ENCODE measurements around the gene MYLK3.

The MYLK3 gene

DNA sequence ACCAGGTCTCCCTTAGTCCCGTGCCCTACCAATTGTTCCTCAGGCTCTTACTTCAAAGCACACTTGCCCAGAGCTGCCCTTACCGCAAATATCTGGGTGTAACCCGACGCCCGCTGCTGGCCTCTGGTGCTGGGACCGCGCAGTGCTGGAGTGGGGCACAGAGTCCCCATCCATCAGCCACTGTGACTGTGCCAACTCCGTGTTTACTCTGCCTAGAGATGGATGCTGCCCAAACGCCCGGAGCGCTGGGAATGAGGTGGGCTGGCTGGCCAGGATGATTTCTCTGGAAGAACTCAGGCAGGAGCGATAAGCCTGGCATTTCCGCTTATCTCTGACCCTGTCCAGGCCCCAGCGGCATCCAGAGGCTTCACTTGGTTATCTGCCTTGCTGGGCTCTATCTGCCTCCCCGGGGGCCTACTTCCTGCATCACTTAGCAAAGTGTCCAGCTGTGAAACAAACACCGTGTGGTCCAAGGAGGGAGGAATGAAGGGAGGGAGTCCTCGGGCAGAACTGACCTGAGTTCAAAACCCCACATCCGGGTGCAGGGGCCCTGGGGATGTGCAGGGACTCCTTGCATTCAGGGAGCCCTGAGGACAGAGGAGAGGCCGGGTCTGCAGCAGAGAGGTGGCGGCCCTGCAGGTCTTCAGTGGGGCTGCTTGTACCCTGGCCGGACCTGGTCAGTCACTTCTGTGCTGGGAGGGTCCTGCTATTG is 9.4 kb upstream of the MYLK3 start:
- peak; percentile 55 to 76 for DNase-seq

DNA sequence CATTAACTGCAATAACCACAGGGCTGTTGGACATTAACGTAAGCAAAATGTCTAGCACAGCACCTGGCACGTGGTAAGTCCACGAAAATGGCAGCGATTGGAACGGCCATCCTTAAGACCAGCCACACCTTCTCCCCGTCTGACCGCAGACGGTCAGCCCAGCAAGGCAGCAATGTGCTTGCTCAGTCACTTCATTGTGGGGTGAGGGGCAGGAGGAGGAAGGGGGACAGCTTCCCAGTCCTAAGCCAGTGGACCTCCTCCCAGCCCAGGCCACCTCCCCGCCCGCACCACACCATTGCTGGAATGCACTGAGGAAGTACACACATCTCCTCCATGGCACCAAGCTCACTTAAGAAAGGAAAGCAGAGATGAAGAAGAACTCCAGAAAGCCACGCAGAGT is 8.6 kb upstream of the MYLK3 start:
- DNase-seq: peak in 1 of 2 experiments; percentile 30

DNA sequence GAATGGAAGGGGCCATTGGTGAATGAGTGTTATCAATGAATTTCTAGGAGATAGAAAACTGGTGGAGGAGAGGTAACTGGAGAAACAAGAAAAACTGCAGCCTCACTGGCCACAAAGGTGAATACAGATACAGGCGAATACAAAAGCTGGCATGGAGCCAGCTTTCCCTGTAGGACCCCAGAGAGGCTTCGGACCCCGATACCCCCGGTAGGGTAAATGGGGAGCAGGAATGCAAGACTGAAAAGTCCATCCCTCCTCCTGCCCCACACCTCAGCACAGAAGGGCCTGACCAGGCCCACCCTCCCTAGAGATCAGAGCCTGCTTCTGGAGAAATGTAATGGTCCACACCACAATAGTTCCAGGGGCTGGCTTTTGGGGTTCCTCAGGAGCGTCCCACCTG is 4.9 kb upstream of the MYLK3 start:
- DNase-seq: no peak

DNA sequence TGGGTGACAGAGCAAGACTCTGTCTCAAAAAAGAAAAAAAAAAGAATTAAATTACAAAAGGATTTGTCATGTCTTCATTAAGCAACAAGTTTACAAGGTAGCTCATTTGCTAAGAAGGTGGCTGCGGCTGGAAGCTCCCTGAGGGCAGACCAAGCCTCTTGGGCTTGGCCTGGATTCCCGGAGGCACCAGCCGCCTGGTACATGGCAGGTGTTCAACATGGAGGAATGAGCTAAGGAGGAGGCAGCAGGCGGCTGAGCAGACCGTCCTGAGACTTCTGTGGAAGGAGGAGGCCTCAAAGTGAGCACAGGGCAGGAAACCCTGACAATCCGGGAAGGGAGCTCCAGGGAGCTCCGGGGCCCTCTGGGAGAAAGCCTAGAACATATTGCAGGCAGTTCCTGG is 3.2 kb upstream of the MYLK3 start:
- DNase-seq: no peak

DNA sequence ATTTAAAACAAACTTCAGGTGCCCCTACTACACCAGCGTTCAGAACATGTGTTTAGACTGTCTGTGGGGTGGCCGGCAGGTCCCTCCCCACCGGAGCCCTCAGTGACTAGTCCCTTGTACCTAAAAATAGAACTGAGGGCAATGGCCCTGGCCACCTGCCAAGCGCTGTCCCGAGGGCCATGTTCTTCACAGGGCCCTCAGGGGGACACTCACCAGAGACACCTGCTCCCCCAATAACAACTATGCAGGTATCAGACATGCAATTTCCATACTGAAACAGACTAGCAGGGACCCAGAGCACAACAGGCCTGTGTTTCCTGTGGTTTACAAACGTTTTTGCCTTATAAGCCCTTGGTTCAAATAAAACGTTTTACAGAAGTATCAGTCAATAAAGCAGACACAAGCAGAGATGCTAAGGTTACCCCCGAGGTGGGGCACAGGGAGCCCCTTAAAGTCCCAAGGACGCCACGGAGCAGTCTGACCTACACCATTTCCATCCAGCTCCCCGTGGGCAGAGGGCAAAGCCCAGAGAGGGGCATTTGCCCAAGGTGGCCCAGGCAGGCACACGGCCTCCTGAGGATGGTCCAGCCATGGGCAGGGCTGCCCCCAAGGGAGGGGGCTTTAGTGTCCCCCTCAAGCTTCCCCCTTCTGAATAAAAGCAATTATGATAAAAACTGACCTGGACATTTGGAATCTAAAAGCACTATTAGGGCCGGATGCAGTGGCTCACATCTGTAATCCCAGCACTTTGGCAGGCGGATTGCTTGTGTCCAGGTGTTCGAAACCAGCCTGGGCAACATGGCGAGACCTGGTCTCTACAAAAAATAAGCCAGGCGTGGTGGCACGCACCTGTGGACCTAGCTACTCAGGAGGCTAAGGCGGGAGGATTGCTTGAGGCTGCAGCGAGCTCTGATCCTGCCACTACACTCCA is 896 bp upstream of the MYLK3 start:
- peak; percentile 57 to 73 for DNase-seq

DNA sequence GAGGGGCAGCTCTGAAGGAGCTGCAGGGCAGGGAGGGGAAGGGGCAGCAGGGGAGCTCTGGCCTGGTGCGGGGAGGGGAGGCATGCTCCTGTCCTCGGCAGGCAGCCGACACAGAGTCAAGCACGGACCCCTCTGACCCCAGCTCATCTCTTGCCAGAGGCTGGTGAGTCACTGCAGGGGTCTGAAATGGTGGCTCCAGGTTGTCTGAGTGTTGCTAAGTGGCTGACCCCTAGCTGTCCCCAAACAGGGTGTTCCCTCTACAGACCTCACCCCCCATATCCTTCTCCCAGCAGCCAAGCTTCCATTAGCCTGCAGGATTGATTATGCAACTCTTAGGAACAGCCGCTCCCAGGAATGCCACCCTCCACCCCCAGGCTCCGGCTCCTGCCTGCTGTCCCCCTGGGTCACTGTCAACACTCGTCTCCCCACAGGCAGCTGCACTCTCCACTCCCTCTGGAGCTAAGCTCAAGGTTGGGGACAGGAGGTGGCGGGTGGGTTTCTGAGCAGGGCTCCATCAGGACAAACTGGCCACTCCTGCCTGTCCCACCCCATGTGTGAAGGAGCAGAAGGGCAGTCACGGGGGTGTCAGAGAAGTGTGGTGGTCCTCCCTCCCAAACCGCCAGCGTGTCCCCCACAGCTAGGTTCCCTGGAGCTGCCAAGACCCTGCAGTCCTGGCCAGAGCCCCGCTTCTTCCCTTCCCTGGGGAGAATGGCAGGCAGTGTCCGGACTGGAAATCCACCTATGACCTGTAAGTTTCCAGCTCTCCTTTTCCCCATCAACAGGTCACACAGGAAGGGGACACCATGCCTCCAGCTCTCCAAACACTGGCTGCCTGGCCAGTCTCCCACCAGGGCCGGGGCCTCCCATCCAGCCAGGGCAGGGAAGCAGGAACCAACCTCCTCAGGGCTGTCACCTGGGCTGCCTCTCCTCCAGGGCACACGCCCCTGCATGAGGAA is 1.0 kb downstream of the MYLK3 start:
- DNase-seq: no peak

GRCh38 chr16:46745617-46746016 is 2.5 kb downstream of the MYLK3 start:
- no peak for DNase-seq

GRCh38 chr16:46743232-46743719 is 4.9 kb downstream of the MYLK3 start:
- peak in 1 of 2 experiments; percentile 49 for DNase-seq

DNA sequence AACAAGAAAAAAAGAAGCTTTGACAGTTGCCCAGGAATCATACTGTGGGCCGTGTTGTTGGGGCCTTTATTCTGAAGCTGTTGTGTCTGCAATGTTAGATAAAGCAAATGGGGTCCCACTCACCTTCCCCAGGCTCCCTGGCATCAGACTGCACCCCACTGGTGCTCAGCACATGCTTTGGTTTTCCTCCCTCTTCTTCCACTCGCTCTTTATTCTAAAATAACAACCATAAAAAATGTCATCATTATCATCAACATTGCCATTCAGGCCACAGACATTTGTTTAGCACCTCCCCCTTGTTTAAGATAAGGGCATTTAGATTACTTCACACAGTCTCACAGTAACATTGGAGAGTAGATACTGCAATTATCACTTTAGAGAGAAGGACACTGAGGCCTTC is 8.2 kb downstream of the MYLK3 start:
- DNase-seq: no peak

GRCh38 chr16:46737621-46738214 is 10.4 kb downstream of the MYLK3 start:
- DNase-seq: no peak

DNA sequence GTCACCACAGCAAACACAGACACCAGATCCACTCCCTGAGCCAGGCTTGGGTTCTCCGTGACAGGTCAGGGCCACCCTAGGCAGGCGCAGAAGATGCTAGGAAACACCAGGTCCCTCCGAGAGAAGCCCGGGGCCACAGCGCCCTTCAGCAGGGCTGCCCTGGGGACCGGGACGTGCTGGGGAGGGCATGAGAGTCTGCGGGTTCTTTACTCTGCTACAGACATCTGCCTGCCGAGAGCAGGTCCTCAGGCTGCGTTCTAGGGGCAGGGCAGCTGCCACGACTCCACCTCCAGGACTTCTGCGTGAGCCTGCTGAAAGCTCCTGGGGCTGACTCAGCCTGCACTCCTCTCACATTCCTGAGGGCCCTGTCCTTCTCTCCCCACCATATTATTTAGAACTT is 11.4 kb downstream of the MYLK3 start:
- DNase-seq: no peak

GRCh38 chr16:46733319-46733830 is 14.8 kb downstream of the MYLK3 start:
- no peak for DNase-seq

DNA sequence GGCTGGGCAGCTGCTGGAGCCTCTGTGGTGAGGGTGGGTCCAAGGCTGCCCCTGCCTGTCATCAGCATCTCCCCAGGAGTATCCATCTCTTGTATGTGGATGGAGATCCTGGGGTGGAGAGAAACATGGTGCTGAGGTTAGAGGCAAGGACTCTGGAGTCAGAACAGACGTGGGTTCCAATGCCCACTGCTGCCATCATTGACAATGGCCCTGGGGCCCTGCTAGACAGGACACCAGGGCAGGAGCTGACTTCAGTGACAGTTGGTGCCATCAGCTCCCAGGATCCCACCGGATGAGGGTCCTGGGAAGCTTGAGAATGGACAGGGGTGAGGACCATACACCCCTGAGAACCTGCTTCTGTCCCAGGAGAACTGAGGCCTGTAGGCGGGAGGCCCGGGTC is 15.6 kb downstream of the MYLK3 start:
- DNase-seq: no peak

GRCh38 chr16:46731691-46732555 is 16.2 kb downstream of the MYLK3 start:
- peak; percentile 61 to 80 for DNase-seq

DNA sequence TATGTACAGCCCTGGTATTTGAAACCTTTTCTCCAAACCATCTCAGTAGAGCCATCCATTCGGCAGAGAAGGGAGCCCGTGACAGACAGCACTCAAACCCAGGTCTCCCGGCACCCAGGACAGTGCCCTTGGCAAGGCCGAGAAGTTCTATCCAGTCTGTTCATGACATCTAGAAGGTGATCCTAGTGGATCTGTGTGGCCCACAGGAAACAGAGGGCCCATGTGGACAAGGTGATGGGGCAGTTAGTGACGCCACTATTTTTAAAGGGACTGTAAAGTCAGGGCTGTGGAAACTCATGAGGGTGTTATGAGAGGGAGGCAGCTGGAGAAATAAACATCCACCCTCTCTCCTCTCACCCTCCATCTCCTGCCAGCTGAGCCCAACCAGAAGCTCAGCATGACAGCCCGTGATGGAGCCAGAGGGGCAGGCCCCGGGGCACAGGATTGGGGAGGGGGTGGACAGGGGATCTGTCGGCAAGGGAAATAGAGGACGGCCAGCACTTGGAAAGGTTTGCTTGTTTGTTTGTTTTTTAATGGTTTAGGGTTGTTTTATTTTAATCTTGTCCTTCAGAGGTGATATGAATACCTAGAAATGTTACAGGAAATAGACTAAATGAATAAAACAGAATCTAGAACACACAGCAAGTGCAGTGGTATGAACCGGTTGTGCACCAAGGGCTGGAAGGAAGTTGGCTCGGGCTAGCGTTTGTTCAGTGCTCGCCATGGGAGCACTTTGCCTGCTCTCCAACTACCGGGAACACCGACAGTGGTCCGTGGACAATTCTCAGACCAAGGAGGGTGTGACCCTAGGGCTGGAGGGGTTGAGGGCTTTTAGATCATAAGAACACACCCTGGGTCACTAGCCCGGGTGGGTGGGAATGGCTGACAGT is 17.1 kb downstream of the MYLK3 start:
- peak; percentile 16 to 29 for DNase-seq

- no peak for DNase-seq
Measured at GRCh38 chr16:46730126-46730525, 18.0 kb downstream of the MYLK3 start.

DNA sequence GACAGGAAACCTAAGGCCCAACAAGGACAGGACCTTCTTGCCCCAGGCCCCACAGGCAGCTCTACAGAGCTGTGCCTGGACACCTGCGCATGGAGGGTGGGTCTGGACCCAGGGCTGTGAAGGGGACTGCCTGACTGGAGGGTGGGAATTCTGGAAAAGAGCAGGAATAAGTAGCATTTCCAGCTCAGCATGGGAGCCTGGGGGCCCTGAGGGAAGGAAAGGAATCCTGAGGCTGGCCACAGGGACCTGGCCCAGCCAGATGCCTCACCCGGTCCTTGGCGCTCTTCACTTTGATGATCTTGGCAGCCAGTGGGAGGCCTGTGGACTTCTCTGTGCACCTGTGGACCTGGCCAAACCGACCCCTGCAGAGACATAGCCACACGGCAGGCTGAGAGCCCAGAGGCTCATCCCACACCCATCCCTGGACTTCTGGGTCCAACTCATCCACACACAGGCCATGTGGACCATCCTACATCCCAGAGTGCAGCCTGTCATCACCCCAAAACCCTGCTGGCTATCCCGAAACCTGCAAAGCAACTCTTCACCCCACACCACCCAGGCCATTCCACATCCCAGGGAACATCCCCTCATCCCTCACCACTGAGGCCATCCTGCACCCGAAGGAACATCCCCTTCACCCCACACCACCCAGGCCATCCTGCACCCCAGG is 18.7 kb downstream of the MYLK3 start:
- DNase-seq: no peak

DNA sequence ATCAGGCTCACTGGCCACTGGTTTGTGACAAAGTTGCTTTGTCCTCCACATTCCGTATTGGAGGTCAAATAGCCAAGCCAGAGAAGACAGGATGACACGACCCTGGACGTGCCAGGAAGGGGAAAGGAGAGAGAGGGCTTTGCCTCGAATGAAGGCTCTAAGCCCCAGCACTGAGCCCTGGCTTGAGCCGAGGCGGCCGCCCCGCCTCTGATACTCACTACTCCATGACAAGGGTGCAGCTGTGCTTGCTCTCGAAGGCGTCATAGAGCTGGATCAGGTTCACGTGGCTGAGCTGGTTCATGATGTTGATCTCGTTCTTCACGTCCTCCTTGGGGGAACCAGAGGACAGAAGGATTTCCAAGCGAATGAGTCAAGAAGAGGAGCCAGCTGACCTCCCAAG is 19.3 kb downstream of the MYLK3 start:
- DNase-seq: no peak

- DNase-seq: no peak
Measured at GRCh38 chr16:46727630-46728029, 20.5 kb downstream of the MYLK3 start.

Data from SHP77 (cell line).